Spleen (tissue), 11 donors: ENCODE results near the gene BCKDK. TPM values are rescaled to one million over a fixed set of nuclear protein-coding genes. Genes with fewer than 3 reads are reported as not detected.
A peak's percentile ranks its signal among the peaks of the same experiment; 100 is the strongest.
"Not testable (repeated sequence)": the region's sequence is repeated elsewhere in the genome, so short reads cannot be mapped to it uniquely, and the experiment has no call there.

Source experiments
- DNase-seq: peaks from one replicate; pipeline ENCODE4 v3.0.0-alpha.2; 2020
- H3K27ac ChIP-seq, 8 donors: fragments of 200-600 bp; sonication (generic) in 7 of 8; 1 replicate in 4 of 8; 2 replicates in 4 of 8; pipeline versions ENCODE4 v1.5.0 to v1.8.0; 2016 to 2021; ENCODE audit warnings: inconsistent platforms in 4 of 8, mild to moderate bottlenecking in 4 of 8, moderate library complexity in 1 of 8
- H3K27me3 ChIP-seq, 7 donors: fragments of 200-600 bp; sonication (generic) in 6 of 7; replicated peaks in 1 of 7; 1 replicate in 4 of 7; 2 replicates in 3 of 7; pipeline versions ENCODE4 v1.5.0 to v1.8.0; 2016 to 2021; ENCODE audit warnings: inconsistent platforms in 3 of 7, mild to moderate bottlenecking in 1 of 7
- H3K36me3 ChIP-seq, 6 donors: fragments of 200-600 bp; sonication (generic) in 5 of 6; 1 replicate in 4 of 6; 2 replicates in 2 of 6; pipeline versions ENCODE4 v1.5.0 to v1.8.0; 2016 to 2021; ENCODE audit warnings: inconsistent platforms in 2 of 6
- H3K4me1 ChIP-seq, 6 donors: fragments of 200-600 bp; sonication (generic) in 5 of 6; 1 replicate in 3 of 6; 2 replicates in 3 of 6; pipeline versions ENCODE4 v1.5.0 to v1.8.0; 2016 to 2021; ENCODE audit warnings: inconsistent platforms in 3 of 6
- H3K4me3 ChIP-seq, 8 donors: fragments of 200-600 bp; sonication (generic) in 7 of 8; 1 replicate in 4 of 8; 2 replicates in 4 of 8; pipeline versions ENCODE4 v1.5.0 to v1.8.0; 2016 to 2021; ENCODE audit warnings: inconsistent platforms in 4 of 8, mild to moderate bottlenecking in 4 of 8, moderate library complexity in 2 of 8
- H3K9me3 ChIP-seq, 8 donors: fragments of 200-600 bp; sonication (generic) in 7 of 8; 1 replicate in 4 of 8; 2 replicates in 4 of 8; pipeline versions ENCODE4 v1.5.0 to v1.8.0; 2016 to 2021; ENCODE audit warnings: inconsistent platforms in 4 of 8
- CTCF ChIP-seq, 11 experiments: fragments of 200-600 bp in 7 of 11; fragments of 450-650 bp in 4 of 11; sonication (generic) in 4 of 11; IDR thresholded peaks in 8 of 11; conservative IDR thresholded peaks in 3 of 11; 1 replicate in 7 of 11; 2 replicates in 4 of 11; pipeline versions ENCODE4 v1.4.0 to v1.8.0; 2016 to 2021; ENCODE audit warnings: antibody characterized with exemption in 11 of 11, inconsistent platforms in 4 of 11, mild to moderate bottlenecking in 1 of 11
- POLR2A ChIP-seq, 3 donors: fragments of 450-650 bp; IDR thresholded peaks; one replicate each; pipeline ENCODE4 v1.5.1; 2017; ENCODE audit warnings: antibody characterized with exemption in 3 of 3, mild to moderate bottlenecking in 1 of 3
- POLR2AphosphoS5 ChIP-seq, 3 donors: sonication (generic); formaldehyde crosslinking; IDR thresholded peaks; one replicate each; pipeline ENCODE4 v1.5.1; 2017; ENCODE audit warnings: antibody characterized with exemption in 3 of 3
- WGBS, 5 donors: extraction: QIAGEN DNeasy Blood & Tissue Kit in 3 of 5; methylation state at CpG; one replicate each; pipeline versions ENCODE4 v1.1.5 to v1.1.7; 2013 to 2018; 5-methylcytosine and 5-hydroxymethylcytosine counted together
- intact Hi-C: fragments of 100-400 bp; cut with DNase I; formaldehyde crosslinking; loops from one replicate; pipeline ENCODE4 v1.15.0; 2023; ENCODE audit warnings: low total_unique reads
- polyA plus RNA-seq, 3 donors: library from polyadenylated mRNA; stranded (reverse); fragments of 200-250 nt; gene quantifications; one replicate each; pipeline ENCODE4 v1.2.1, GENCODE V29; 2013
- total RNA-seq, 7 donors: library from RNA; depleted of rRNA in 3 of 7; stranded (reverse); fragments of >200 nt in 3 of 7; fragmentation: NEBNext Ultra II Directional in 4 of 7; extraction: Animal tissue kit (Norgen Biotek cat#: 25700) in 4 of 7; gene quantifications; one replicate each; pipeline versions ENCODE4 v1.1.0 to v1.2.1, GENCODE V29; 2016 to 2021
- donor health status: healthy with polysubstance abuse.
- donor health status: DM: no; HTN: no; CAD: no; lungs with moderate emphysema.
- donor health status: DM: no; HTN: no; CAD: no.
- donor health status: Bipolar disorder and iron deficiency.
- donor health status: healthy.
- donor health status: DM: no; HTN: no; CAD: no.
- donor health status: DM: yes; HTN: yes; CAD: no.

BCKDK gene
- total and polyA plus RNA-seq, 10 donors: 15.0 to 55.7 (median 39.0) TPM

GRCh38 chr16:31138621-31139578 lies 30.7 kb downstream of the BCKDK start:
- no peak for TF ChIP-seq POLR2A (IDR thresholded peaks at IDR 0.05)
- TF ChIP-seq POLR2AphosphoS5 (IDR thresholded peaks at IDR 0.05): peak; percentile 14 to 52 (median 48)
- no peak for TF ChIP-seq CTCF (IDR thresholded peaks at IDR 0.05 in 8 of 11, conservative IDR thresholded peaks at IDR 0.05 in 3 of 11)
- Histone ChIP-seq H3K9me3 (no peaks in the 10 kb centered on the region), H3K27me3 (no peaks in the 10 kb centered on the region), H3K4me1 (peaks cover 7 to 64% (median 34%) of the 10 kb centered on the region in 6 donors), H3K36me3 (no peaks in the 10 kb centered on the region), H3K27ac (peak overlapping the region in 7 of 8 donors; percentile 3 to 70 (median 55)), H3K4me3 (peak overlapping the region in 1 of 8 donors; percentile 39)
- 58 to 80% (median 71%) methylated on average over 23 to 27 of the region's 27 CpGs for WGBS, 5 donors
- intact Hi-C loops: no loop called here
- no peak for DNase-seq

GRCh38 chr16:31141071-31141469 lies 32.9 kb downstream of the BCKDK start:
- Histone ChIP-seq H3K27ac (peak overlapping the region in 7 of 8 donors; percentile 75 to 95 (median 88)), H3K4me1 (peaks cover 7 to 47% (median 26%) of the 10 kb centered on the region in 6 donors)
- H3K4me3 ChIP-seq, H3K27me3 ChIP-seq, DNase-seq, H3K9me3 ChIP-seq, intact Hi-C loops, H3K36me3 ChIP-seq: not testable (repeated sequence)
- 89 to 93% (median 92%) methylated on average over 9 of the region's 9 CpGs for WGBS, 5 donors

GRCh38 chr16:31141489-31142108 lies 33.4 kb downstream of the BCKDK start:
- Histone ChIP-seq H3K36me3 (no peaks in the 10 kb centered on the region), H3K27ac (peak overlapping the region; percentile 37 to 95 (median 87)), H3K4me1 (peaks cover 7 to 47% (median 26%) of the 10 kb centered on the region in 6 donors), H3K9me3 (no peaks in the 10 kb centered on the region), H3K4me3 (peak overlapping the region in 5 of 8 donors; percentile 6 to 81 (median 47)), H3K27me3 (no peaks in the 10 kb centered on the region)
- peak; percentile 87 for DNase-seq
- TF ChIP-seq POLR2AphosphoS5 (IDR thresholded peaks at IDR 0.05): no peak
- TF ChIP-seq POLR2A (IDR thresholded peaks at IDR 0.05): no peak
- TF ChIP-seq CTCF (IDR thresholded peaks at IDR 0.05 in 8 of 11, conservative IDR thresholded peaks at IDR 0.05 in 3 of 11): no peak
- 27 to 54% (median 51%) methylated on average over 9 to 10 of the region's 10 CpGs for WGBS, 5 donors
- intact Hi-C loops: loop anchor here (2.0 kb wide), 1 partner anchor 37 kb away; no protein-coding TSS in a partner anchor

GRCh38 chr16:31142109-31143010 lies 34.2 kb downstream of the BCKDK start:
- Histone ChIP-seq H3K9me3 (no peaks in the 10 kb centered on the region), H3K36me3 (no peaks in the 10 kb centered on the region), H3K27ac (peak overlapping the region; percentile 70 to 95 (median 87)), H3K4me1 (peaks cover 7 to 47% (median 26%) of the 10 kb centered on the region in 6 donors), H3K27me3 (peaks cover 0 to under 1% (median 0%) of the 10 kb centered on the region in 7 donors), H3K4me3 (peak overlapping the region; percentile 30 to 81 (median 46))
- WGBS, 5 donors: 1 to 6% (median 4%) methylated on average over 23 to 89 of the region's 89 CpGs
- TF ChIP-seq CTCF (IDR thresholded peaks at IDR 0.05 in 8 of 11, conservative IDR thresholded peaks at IDR 0.05 in 3 of 11) (peak; percentile 98 to 100 (median 99)), POLR2A (IDR thresholded peaks at IDR 0.05) (no peak), POLR2AphosphoS5 (IDR thresholded peaks at IDR 0.05) (peak; percentile 83 to 92 (median 86))
- peak; percentile 100 for DNase-seq
- intact Hi-C loops: loop anchor here (2.0 kb wide), 1 partner anchor 36 kb away; no protein-coding TSS in a partner anchor
